ENCODE results near the gene C3orf70.

The C3orf70 gene

DNA sequence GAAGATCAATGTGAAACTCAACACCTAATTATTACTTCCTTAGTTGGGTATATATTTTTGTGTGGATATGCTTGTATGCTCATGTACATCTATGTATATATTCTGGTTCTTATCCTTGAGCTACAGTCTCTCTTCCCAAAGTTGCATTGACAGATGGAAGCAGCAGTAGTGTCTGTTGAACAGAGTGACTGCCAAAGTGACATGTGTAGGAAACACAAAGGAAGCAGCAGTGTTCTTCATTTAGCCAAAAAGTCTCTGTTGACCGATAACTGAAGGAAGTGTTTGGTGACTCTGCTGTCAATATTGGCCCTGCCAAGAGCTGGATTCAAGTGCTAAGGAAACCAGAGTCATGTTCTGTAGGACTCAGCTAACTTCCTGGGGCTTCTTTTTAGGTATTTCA is 123.8 kb downstream of the C3orf70 start:
- no peaks in the 10 kb centered on the region for H3K9me3 ChIP-seq (ENCODE audit: control insufficient read depth, insufficient read depth, low read depth, low read length)
- H3K9ac ChIP-seq (ENCODE audit: low read length) = no peak overlapping the region
- no peak overlapping the region for H3K4me3 ChIP-seq (ENCODE audit: low read depth, low read length)
- peaks cover 4% of the 10 kb centered on the region; the same call in 1 of the 2 replicates for H3K36me3 ChIP-seq (ENCODE audit: control insufficient read depth, insufficient read depth, low read length)
- H3K27ac ChIP-seq (ENCODE audit: low read depth, low read length) = no peak overlapping the region
- no peaks in the 10 kb centered on the region for H3K4me1 ChIP-seq (ENCODE audit: control insufficient read depth, insufficient read depth, low read length)
- no peaks in the 10 kb centered on the region for H3K27me3 ChIP-seq (ENCODE audit: control insufficient read depth, insufficient read depth, low read length)

DNA sequence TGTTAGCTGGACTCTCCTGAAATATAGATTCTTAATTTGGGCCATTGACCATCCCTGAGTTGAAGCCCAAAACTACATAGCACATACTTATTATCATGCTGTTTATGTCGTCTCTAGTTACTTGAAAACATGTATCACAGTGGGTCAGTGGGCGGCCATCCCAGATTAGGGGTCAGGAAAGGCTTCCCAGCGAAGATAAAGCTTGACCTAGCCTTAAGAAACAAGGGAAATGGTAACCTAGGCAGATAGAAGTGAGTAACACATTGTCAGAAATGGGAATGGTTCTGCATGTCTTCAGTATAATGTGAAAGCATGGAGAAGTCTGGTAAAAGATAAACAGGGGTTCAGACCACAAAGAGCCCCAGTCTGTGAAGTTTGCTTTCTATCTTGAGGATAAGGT is 124.7 kb downstream of the C3orf70 start:
- Histone ChIP-seq H3K27me3 (ENCODE audit: control insufficient read depth, insufficient read depth, low read length) (no peaks in the 10 kb centered on the region), H3K4me1 (ENCODE audit: control insufficient read depth, insufficient read depth, low read length) (no peaks in the 10 kb centered on the region), H3K27ac (ENCODE audit: low read depth, low read length) (no peak overlapping the region), H3K9ac (ENCODE audit: low read length) (no peak overlapping the region), H3K36me3 (ENCODE audit: control insufficient read depth, insufficient read depth, low read length) (peaks cover 4% of the 10 kb centered on the region; the same call in 1 of the 2 replicates), H3K4me3 (ENCODE audit: low read depth, low read length) (no peak overlapping the region), H3K9me3 (ENCODE audit: control insufficient read depth, insufficient read depth, low read depth, low read length) (no peaks in the 10 kb centered on the region)
